GM21737 (cell line): ENCODE results near the gene FHIT.

Experiments used
- ATAC-seq: cut with Tn5 transposase; IDR thresholded peaks from one replicate; pipeline ENCODE4 v1.9.1; 2021; ENCODE audit warnings: mild to moderate bottlenecking, moderate library complexity; ENCODE audit not compliant: unreplicated experiment

Gene FHIT

DNA sequence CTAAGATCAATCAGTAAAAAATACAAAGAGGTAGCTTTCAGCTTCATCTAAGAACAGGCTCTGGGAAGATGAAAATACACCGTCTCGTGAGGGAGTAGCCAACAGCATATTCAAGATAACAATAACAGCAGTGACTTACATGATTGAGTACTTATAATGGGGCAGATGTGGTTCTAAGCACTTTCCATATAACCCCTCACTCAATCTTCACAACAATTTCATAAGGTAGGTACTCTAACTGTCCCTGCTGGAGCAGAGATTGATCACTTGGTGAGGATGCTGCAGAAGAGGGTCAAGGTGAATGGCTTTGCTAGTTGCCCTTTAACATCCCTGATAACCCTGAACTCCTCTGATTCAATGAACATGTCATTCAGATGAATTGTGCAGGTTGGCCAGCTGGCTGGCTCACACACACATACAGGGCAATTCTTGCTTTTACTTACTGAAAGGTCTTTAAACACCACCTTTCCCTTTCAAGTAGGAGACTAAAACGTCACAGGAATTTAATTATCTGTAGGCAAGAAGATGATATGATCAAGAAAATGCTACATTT is 1217.3 kb downstream of the FHIT start:
- ATAC-seq: no peak

GRCh38 chr3:60030982-60031381 is 1220.3 kb downstream of the FHIT start:
- no peak for ATAC-seq

GRCh38 chr3:60028233-60028632 is 1223.0 kb downstream of the FHIT start:
- ATAC-seq: no peak

- ATAC-seq: no peak
Observed at GRCh38 chr3:60027335-60027734, 1223.9 kb downstream of the FHIT start.

GRCh38 chr3:60025096-60026050 is 1225.9 kb downstream of the FHIT start:
- ATAC-seq: no peak

DNA sequence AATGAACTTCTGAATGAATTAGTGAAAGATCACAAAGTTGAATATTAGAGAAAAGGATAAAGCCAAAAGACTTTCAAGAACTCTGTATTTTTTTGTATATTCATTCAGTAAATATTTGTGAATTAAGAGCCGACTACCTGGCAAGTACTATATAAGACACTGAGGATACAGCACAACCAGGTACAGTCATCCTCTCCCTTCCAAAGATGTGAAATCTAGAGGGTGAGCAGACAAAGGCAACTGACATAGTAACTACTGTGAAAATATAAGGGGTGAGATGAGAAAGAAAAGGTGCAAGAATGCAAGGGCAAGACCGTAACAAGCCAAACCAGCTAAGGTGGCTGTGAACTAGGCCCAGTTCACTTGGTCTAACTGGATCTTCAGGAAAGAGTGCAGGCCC is 1226.9 kb downstream of the FHIT start:
- ATAC-seq: no peak

DNA sequence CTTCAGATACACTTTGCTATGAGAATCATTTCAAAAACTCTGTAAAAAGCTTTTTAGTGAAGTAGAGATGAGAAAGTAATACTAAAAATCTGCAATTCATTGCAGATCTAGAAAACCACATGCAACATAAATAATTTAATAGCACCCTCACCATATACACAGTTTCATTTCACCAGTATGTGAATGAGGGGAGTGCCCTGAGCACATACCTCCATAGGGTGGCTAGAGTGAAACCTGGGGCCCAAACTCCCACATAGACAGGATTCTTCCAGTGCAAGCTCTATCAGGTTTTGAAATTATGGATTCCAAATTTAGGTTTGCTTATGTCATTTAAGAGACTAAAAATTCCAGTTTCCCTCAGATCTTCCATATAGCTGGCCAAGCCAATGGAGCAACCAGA is 1228.1 kb downstream of the FHIT start:
- no peak for ATAC-seq

GRCh38 chr3:60017631-60018030 is 1233.6 kb downstream of the FHIT start:
- peak; percentile 60 for ATAC-seq

- no peak for ATAC-seq
Observed at GRCh38 chr3:60015032-60015705, 1236.1 kb downstream of the FHIT start.

DNA sequence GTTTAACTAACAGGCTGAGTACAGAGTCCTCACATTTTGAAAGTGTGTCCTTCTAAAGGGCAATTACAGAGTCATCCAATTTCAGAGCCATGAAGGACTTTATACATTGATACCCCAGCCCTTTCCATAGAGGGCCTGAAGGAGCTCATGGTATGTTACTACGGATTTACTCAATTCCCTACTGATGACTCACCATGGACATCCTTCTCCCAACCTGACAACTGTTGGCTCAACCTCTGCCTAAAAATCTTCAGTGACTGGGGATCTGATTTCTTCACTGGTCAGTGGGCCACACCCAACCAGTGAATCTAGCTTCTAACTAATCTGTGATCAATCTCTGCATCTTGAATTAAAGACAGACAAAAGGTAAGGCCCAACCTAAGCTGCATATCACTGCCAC is 1238.0 kb downstream of the FHIT start:
- ATAC-seq: no peak

GRCh38 chr3:60011218-60011617 is 1240.0 kb downstream of the FHIT start:
- no peak for ATAC-seq

DNA sequence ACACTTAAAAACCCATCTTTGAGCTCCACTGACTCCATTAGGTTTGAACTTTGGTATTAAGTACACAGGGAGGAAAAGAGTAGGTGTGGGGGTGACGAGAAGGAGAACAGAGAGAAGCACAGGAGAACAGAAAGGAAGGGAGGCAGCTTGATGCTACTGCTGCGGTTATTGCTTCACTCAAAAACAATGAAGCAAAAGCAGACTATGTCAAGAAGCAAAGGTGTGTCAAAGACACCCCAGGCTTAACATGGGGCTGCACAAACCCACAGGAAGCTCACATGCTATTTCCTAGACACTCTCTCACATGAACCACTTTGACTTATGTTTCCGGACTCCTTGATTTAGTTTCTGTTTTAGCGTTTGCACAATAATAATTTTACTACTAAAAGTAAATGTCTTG is 1240.5 kb downstream of the FHIT start:
- peak; percentile 87 for ATAC-seq

- ATAC-seq: no peak
Observed at GRCh38 chr3:60009931-60010478, 1241.2 kb downstream of the FHIT start.

GRCh38 chr3:60001369-60001768 is 1249.9 kb downstream of the FHIT start:
- no peak for ATAC-seq

DNA sequence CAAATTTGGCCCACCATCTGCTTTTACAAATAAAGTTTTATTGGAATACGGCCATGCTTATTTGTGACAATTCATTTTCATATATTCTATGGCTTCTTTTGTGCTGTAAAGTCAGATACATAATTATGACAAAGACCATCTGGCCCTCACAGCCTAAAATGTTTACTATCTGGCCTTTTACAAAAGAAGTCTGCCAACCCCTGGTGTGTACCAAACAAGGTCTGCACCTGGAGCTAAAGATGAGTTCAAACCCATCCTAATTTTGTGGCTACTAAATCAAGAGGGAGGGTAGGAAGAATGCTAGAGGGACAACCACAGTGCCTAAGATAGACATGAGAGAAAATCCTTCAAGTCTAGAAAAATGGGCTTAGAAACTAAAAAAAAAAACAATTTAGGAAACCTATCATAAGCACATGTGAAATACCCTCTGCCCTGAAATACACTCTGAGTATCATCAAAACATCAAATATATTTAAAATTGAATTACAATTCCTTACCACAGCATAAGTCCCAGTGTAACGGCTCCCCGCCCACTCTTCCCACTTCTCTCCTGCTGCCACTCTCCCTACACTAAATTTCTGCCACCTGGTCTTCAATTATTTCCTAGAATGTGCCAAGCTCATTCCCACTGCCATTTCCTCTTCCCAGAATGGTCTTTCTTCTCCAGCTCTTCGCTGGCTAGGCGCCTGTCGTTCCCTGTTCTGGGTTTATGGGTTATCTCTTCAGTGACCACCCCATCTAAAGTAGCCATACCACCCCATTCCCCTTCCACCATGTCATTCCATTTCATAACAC is 1250.7 kb downstream of the FHIT start:
- ATAC-seq: no peak

DNA sequence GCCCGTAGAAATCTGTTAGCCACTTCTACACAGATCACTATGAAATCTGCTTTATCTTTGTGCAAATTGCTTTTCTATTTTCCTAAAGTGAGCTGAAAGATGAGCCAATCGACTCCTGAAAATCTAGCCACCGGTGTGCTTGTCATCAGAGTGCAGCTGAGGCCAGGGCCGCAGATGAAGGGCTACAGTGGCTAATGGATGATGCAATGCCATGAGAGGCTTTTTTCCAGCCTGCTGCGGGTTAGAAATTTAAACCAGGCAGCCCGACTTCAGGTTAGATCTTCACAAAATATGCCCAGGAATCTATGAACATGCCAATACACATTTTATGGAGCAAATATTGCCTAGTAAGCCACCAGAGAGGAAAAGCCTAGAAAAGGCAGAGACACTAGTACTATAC is 1253.2 kb downstream of the FHIT start:
- no peak for ATAC-seq

GRCh38 chr3:59997583-59997982 is 1253.7 kb downstream of the FHIT start:
- ATAC-seq: no peak

DNA sequence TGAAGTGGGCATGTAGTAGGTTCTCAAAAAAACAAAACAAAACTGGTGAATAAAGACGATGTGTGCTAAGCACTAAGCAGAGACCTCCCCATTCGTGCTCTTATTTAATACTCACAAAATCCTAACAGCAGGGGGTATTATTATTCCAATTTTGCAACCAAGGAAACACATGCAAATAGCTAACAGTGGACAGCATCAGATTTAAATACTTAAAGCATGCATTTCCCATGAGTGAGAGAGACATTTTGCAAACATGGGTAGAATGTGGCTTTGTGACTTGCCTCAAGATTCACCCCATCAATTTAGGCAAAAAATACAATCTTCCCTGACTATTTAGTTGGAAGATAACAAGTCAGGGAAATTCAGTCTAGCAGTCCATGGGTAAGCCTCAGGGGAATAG is 1255.2 kb downstream of the FHIT start:
- ATAC-seq: no peak

DNA sequence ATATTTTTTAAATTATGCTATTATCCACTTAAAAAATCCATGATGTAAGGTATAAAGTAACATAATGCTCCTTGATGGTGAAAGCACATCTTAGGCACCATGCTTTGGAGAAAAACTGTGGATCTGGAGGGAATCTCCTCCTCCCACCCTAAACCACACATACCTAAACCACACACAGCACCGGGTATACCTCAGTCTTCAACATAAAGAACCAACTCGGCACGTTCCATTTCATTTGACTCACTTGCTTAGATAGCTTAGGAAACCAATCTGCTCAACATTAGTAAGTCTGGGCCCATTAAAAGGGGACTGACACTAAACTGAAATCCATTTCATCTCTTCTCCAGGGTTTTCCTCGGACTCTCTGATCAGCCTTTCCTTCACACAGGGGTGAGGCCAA is 1255.7 kb downstream of the FHIT start:
- ATAC-seq: no peak

GRCh38 chr3:59994732-59995304 is 1256.4 kb downstream of the FHIT start:
- no peak for ATAC-seq
